ENCODE results near the gene LRCH4.

DNA sequence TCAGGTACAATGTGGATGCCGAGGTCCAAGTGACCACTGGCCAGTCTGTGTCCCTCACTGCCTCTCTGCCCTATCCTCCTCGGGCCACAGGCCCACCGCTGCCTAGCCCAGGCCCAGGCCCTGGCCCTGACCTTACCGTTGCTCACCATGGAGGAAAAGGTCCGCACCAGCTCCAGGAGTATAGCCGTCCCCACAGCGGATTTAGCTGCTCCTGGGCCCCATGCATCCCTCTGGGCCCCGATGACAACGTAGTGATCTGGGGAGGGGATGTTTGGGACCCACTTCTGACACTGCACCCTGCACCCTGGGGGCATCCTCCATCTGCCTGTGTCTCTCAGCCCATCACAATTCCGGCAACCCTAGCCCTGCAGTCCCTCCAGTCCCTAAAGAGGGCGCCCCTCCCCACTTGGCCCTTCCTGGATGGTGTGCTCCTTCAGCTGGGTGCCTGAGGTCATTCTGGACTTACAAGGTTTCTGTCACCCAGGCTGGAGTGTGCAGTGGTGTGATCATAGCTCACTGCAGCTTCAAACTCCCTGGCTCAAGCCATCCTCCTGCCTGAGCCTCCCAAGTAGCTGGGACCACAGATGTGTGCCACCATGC lies 43.3 kb upstream of the LRCH4 start:
- peak; percentile 49 for TF ChIP-seq CTCF (conservative IDR thresholded peaks at IDR 0.05; ENCODE audit: low read depth, low read length)
- TF ChIP-seq EZH2 (IDR thresholded peaks at IDR 0.05; ENCODE audit: borderline replicate concordance, low read depth, low read length, poor library complexity, severe bottlenecking), result no peak

All from A673 (cell line).